Kidney epithelial cell (primary cell): Measurements from ENCODE around the gene ABCC4. TPM values are rescaled to one million over a fixed set of nuclear protein-coding genes. Genes with fewer than 3 reads are reported as not detected.
A peak's percentile ranks its signal among the peaks of the same experiment; 100 is the strongest.

Experiments
- DNase-seq: peaks from one replicate; pipeline ENCODE4 v3.0.0-alpha.2; 2010; ENCODE audit warnings: low read depth
- H3K27me3 ChIP-seq: 2 replicates; pipeline ENCODE4 v1.6.0; 2011; ENCODE audit warnings: low read length; ENCODE audit not compliant: control insufficient read depth, insufficient read depth
- H3K36me3 ChIP-seq: 2 replicates; pipeline ENCODE4 v1.5.1; 2011; ENCODE audit warnings: low read length; ENCODE audit not compliant: control insufficient read depth, insufficient read depth
- H3K4me3 ChIP-seq: 2 replicates; pipeline ENCODE4 v1.5.1; 2011; ENCODE audit warnings: low read depth, mild to moderate bottlenecking, control low read depth, low read length
- CTCF ChIP-seq: IDR thresholded peaks from 2 replicates; pipeline ENCODE4 v1.5.1; 2011; ENCODE audit warnings: mild to moderate bottlenecking, moderate library complexity, low read length, control low read depth, inconsistent platforms; ENCODE audit not compliant: insufficient read depth, poor library complexity, severe bottlenecking
- total RNA-seq: library from RNA; depleted of rRNA; stranded (reverse); fragments of >200 nt; gene quantifications from 2 replicates; pipeline ENCODE4 v1.2.3, GENCODE V29; 2015

The ABCC4 gene
- total RNA-seq, 1 donor from 2014 or later, result 17.3 TPM

GRCh38 chr13:95118541-95119324, 182.5 kb downstream of the ABCC4 start:
- H3K27me3 ChIP-seq, result no peaks in the 10 kb centered on the region
- H3K4me3 ChIP-seq, result no peak overlapping the region
- no peaks in the 10 kb centered on the region for H3K36me3 ChIP-seq
- TF ChIP-seq CTCF, result no peak
- no peak for DNase-seq

- no peaks in the 10 kb centered on the region for H3K27me3 ChIP-seq
- no peak for TF ChIP-seq CTCF
- H3K36me3 ChIP-seq, result no peaks in the 10 kb centered on the region
- no peak overlapping the region for H3K4me3 ChIP-seq
- no peak for DNase-seq
These were observed 184.2 kb downstream of the ABCC4 start for GRCh38 chr13:95117092-95117491.

GRCh38 chr13:95115525-95115924, 185.7 kb downstream of the ABCC4 start:
- no peaks in the 10 kb centered on the region for H3K27me3 ChIP-seq
- peak; percentile 39 for DNase-seq
- no peak overlapping the region for H3K4me3 ChIP-seq
- H3K36me3 ChIP-seq, result no peaks in the 10 kb centered on the region
- no peak for TF ChIP-seq CTCF

- TF ChIP-seq CTCF, result no peak
- DNase-seq, result no peak
- no peak overlapping the region for H3K4me3 ChIP-seq
- H3K27me3 ChIP-seq, result no peaks in the 10 kb centered on the region
- H3K36me3 ChIP-seq, result no peaks in the 10 kb centered on the region
These were observed 187.7 kb downstream of the ABCC4 start for GRCh38 chr13:95113601-95114000.

GRCh38 chr13:95112883-95113282, 188.4 kb downstream of the ABCC4 start:
- no peak for DNase-seq
- no peaks in the 10 kb centered on the region for H3K36me3 ChIP-seq
- H3K4me3 ChIP-seq, result no peak overlapping the region
- no peaks in the 10 kb centered on the region for H3K27me3 ChIP-seq
- TF ChIP-seq CTCF, result no peak

GRCh38 chr13:95111608-95112007, 189.6 kb downstream of the ABCC4 start:
- no peaks in the 10 kb centered on the region for H3K36me3 ChIP-seq
- no peak for TF ChIP-seq CTCF
- H3K27me3 ChIP-seq, result no peaks in the 10 kb centered on the region
- DNase-seq, result no peak
- no peak overlapping the region for H3K4me3 ChIP-seq
